GM12801 (cell line): Measurements from ENCODE around the gene SAXO1.

Experiments
- TF ChIP-seq, protein P1 (sequence below): IDR thresholded peaks from one replicate; pipeline ENCODE4 v1.5.1; 2011; ENCODE audit warnings: control low read depth; ENCODE audit not compliant: insufficient read length; ENCODE audit errors: extremely low read depth

SAXO1 gene

GRCh38 chr9:19022206-19022605 lies 10.8 kb downstream of the SAXO1 start:
- TF ChIP-seq, protein P1, sequence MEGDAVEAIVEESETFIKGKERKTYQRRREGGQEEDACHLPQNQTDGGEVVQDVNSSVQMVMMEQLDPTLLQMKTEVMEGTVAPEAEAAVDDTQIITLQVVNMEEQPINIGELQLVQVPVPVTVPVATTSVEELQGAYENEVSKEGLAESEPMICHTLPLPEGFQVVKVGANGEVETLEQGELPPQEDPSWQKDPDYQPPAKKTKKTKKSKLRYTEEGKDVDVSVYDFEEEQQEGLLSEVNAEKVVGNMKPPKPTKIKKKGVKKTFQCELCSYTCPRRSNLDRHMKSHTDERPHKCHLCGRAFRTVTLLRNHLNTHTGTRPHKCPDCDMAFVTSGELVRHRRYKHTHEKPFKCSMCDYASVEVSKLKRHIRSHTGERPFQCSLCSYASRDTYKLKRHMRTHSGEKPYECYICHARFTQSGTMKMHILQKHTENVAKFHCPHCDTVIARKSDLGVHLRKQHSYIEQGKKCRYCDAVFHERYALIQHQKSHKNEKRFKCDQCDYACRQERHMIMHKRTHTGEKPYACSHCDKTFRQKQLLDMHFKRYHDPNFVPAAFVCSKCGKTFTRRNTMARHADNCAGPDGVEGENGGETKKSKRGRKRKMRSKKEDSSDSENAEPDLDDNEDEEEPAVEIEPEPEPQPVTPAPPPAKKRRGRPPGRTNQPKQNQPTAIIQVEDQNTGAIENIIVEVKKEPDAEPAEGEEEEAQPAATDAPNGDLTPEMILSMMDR, result no peak

GRCh38 chr9:19020886-19021455 lies 12.0 kb downstream of the SAXO1 start:
- TF ChIP-seq, protein P1, result no peak

DNA sequence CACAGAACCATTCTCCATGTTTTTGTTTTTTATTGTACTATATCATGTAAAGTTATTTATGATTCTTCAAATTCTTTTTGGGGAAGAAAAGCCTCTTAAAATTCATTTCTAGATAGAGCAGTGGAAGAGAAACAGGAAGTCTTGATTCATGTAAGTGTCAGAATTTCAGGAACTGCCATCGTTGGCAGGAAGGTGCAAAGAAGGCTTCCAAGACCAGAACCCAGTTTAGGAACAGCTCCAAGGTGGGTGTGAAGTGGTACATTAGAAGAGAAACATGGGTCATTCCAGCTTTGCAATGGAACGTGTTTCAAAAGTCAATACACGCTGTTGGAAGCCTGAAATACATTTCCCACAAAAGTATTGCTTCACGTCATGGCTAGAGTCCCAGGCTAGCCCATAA lies 14.8 kb downstream of the SAXO1 start:
- TF ChIP-seq, protein P1, result no peak

DNA sequence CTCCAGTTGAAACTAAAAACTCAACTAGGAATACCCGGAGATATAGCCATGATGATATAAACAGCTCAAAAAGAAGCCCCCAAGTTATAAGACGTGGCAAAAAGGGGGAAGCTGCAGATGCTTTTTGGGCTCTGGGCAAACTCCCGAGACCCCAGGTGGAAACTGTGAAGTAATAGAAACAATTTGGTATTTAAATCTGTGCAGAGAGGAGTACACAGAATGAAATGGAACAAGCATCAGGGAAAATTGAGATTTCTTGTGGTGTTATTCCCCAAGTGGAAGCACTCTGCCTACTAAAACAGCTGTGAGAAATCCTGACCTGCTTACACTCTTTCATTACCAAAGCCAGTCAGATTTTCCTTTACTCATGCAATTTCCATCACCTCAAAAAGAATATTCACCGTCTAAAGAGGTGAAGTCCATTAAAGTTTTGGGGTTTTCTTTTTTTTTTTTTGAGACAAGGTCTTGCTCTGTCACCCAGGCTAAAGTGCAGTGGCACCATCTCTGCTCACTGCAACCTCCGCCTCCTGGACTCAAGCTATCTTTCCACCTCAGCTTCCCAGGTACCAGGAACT lies 23.5 kb downstream of the SAXO1 start:
- TF ChIP-seq, protein P1, result no peak

DNA sequence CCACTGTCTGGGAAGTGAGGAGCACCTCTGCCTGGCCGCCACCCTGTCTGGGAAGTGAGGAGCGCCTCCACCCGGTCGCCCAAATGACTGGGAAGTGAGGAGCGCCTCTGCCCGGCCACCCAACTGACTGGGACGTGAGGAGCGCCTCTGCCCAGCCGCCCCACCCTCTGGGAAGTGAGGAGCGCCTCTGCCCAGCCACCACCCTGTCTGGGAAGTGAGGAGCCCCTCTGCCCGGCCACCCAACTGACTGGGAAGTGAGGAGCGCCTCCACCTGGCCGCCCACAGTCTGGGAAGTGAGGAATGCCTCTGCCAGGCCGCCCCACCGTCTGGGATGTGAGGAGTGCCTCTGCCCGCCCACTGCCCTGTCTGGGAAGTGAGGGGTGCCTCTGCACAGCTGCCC lies 32.9 kb downstream of the SAXO1 start:
- TF ChIP-seq, protein P1, result no peak

- TF ChIP-seq, protein P1, result no peak
Measured at GRCh38 chr9:18999173-18999785, 33.7 kb downstream of the SAXO1 start.

DNA sequence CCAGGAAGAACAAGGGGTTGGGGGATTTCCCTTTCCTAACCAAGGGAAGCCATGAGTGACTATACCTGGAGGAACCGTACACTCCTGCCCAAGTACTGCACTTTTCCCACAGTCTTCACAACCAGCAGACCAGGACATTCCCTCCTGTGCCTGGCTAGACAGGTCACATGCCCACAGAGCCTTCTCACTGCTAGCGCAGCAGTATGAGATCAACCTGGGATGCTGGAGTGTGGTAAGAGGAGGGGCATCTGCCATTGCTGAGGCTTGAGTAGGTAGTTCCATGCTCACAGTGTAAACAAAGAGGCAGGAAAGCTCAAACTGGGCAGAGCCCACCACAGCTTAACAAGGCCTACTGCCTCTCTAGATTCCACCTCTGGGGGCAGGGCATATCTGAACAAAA lies 35.9 kb downstream of the SAXO1 start:
- TF ChIP-seq, protein P1, result no peak
